ENCODE data around the gene APOL3. TPM values are rescaled to one million over a fixed set of nuclear protein-coding genes. Genes with fewer than 3 reads are reported as not detected.

The APOL3 gene
- total RNA-seq, 1 experiment from 2014 or later = not detected

DNA sequence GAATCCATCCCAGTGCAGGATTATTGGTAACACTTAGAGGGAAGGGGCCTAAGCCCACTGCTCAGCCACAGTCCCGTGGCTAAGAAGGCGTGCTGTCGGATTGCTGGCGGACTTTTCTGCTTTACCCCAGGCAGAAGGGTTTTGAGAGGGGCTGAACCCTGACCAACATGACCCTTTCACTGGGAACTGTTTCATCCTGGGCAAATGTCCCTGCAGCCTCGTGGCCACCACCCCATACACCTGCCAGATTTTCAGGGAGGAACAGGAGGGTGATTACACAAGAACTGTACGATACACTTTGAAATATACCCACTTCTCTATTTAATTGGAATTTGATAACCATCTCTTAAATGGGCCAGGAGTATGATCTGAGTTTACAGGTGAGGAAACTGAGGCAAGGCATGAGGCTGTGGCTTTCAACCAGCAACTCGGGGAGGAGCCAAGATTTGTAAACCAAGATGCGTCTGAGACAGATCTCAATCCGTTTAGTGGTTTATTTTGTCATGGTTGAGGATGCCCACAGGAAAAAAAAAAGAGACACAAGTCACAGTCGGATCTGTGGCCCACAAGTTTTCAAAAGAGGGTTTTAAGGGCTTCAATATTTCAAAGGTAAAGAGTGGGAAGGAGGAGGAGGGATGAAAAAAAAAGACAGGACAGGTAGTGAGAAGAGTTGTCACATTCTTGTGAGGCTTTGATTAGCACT is 6.1 kb upstream of the APOL3 start:
- Histone ChIP-seq H3K4me1 (ENCODE audit: insufficient read depth, low read length, poor library complexity, severe bottlenecking) (no peaks in the 10 kb centered on the region), H3K36me3 (ENCODE audit: insufficient read depth, low read length, poor library complexity, severe bottlenecking) (no peaks in the 10 kb centered on the region), H3K27me3 (replicated peaks; ENCODE audit: insufficient read depth, low read depth, low read length, poor library complexity) (no peaks in the 10 kb centered on the region), H3K4me3 (ENCODE audit: low read depth, low read length, poor library complexity, severe bottlenecking) (no peak overlapping the region), H3K27ac (ENCODE audit: low read depth, low read length, poor library complexity, severe bottlenecking) (no peak overlapping the region), H3K9me3 (ENCODE audit: low read depth, low read length, poor library complexity, severe bottlenecking) (no peaks in the 10 kb centered on the region)
- intact Hi-C loops (cut with micrococcal nuclease; ENCODE audit: unreplicated experiment) = no loop called here
- ChIA-PET POLR2A (ENCODE audit: low non-redundant PET) (no interaction called here), CTCF (no interaction called here)
- TF ChIP-seq CTCF (conservative IDR thresholded peaks at IDR 0.05; ENCODE audit: low read depth, low read length) = no peak
- no TSS peak for BruUV-seq (replicated peaks)
- no peak for DNase-seq (ENCODE audit: low spot score)

- POLR2A ChIA-PET (ENCODE audit: low non-redundant PET) = no interaction called here
These were observed 5.5 kb upstream of the APOL3 start for GRCh38 chr22:36166086-36166485.

DNA sequence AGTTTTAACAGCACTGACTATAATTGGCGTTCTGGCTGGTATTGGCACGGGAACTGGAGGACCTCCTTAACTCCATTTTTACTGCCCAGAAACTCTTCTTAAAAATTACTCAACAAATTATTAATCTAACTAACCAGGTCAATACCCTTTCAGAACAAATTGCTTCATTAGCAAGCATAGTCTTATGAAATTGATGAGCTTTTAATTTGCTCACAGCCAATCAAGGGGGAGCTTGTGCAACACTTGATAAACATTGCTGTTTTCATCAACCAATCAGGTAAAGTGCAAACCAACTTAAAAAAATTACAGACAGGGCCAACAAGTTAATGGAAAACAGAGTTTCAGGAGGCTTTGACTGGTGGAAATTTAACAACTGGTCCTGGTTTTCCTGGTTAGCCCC is 4.6 kb upstream of the APOL3 start:
- CTCF ChIA-PET = no interaction called here
- no TSS peak for BruUV-seq (replicated peaks)
- Histone ChIP-seq H3K27me3 (replicated peaks; ENCODE audit: insufficient read depth, low read depth, low read length, poor library complexity) (no peaks in the 10 kb centered on the region), H3K9me3 (ENCODE audit: low read depth, low read length, poor library complexity, severe bottlenecking) (no peaks in the 10 kb centered on the region), H3K27ac (ENCODE audit: low read depth, low read length, poor library complexity, severe bottlenecking) (no peak overlapping the region), H3K36me3 (ENCODE audit: insufficient read depth, low read length, poor library complexity, severe bottlenecking) (no peaks in the 10 kb centered on the region), H3K4me3 (ENCODE audit: low read depth, low read length, poor library complexity, severe bottlenecking) (no peak overlapping the region), H3K4me1 (ENCODE audit: insufficient read depth, low read length, poor library complexity, severe bottlenecking) (no peaks in the 10 kb centered on the region)
- TF ChIP-seq CTCF (conservative IDR thresholded peaks at IDR 0.05; ENCODE audit: low read depth, low read length) (no peak), EZH2 (IDR thresholded peaks at IDR 0.05; ENCODE audit: borderline replicate concordance, low read depth, low read length, poor library complexity, severe bottlenecking) (no peak)
- POLR2A ChIA-PET (ENCODE audit: low non-redundant PET) = no interaction called here
- intact Hi-C loops (cut with micrococcal nuclease; ENCODE audit: unreplicated experiment) = no loop called here
- no peak for DNase-seq (ENCODE audit: low spot score)

More at GRCh38 chr22:36166086-36166485, 5.5 kb upstream of the APOL3 start:
- Histone ChIP-seq H3K4me3 (ENCODE audit: low read depth, low read length, poor library complexity, severe bottlenecking) (no peak overlapping the region), H3K9me3 (ENCODE audit: low read depth, low read length, poor library complexity, severe bottlenecking) (no peaks in the 10 kb centered on the region), H3K4me1 (ENCODE audit: insufficient read depth, low read length, poor library complexity, severe bottlenecking) (no peaks in the 10 kb centered on the region), H3K27ac (ENCODE audit: low read depth, low read length, poor library complexity, severe bottlenecking) (no peak overlapping the region), H3K36me3 (ENCODE audit: insufficient read depth, low read length, poor library complexity, severe bottlenecking) (no peaks in the 10 kb centered on the region), H3K27me3 (replicated peaks; ENCODE audit: insufficient read depth, low read depth, low read length, poor library complexity) (no peaks in the 10 kb centered on the region)
- no peak for DNase-seq (ENCODE audit: low spot score)
- no TSS peak for BruUV-seq (replicated peaks)
- intact Hi-C loops (cut with micrococcal nuclease; ENCODE audit: unreplicated experiment) = no loop called here
- CTCF ChIA-PET = no interaction called here
- no peak for TF ChIP-seq CTCF (conservative IDR thresholded peaks at IDR 0.05; ENCODE audit: low read depth, low read length)
